H1 (cell line): ENCODE results near the gene RAB1A. TPM values are rescaled to one million over a fixed set of nuclear protein-coding genes. Genes with fewer than 3 reads are reported as not detected.

Experiments used
- CTCF ChIA-PET: fragments of 300-600 bp; sonication (Branson Sonifier 250); formaldehyde crosslinking; loops from one replicate; lab custom pipeline; 2021; ENCODE audit not compliant: partially characterized antibody; lab: Charles Lee
- POLR2A ChIA-PET: fragments of 300-600 bp; sonication (Branson Sonifier 250); formaldehyde crosslinking; loops from one replicate; lab custom pipeline; 2021; ENCODE audit warnings: inconsistent platforms; ENCODE audit not compliant: partially characterized antibody; lab: Charles Lee
- DNase-seq, 2 experiments: peaks; one replicate each; pipeline versions ENCODE4 v3.0.0 to v3.0.0-alpha.2; 2010 to 2022; ENCODE audit warnings: low spot score in 2 of 2, low read depth in 1 of 2, mixed read lengths in 1 of 2
- FAIRE-seq: peaks from 2 replicates; lab custom pipeline; 2011; peaks lifted over from hg19 to GRCh38; lab: Jason Lieb, UNC
- H2AFZ ChIP-seq: 2 replicates; pipeline ENCODE4 v1.8.1; 2012; ENCODE audit warnings: low read length, inconsistent platforms
- H2AK5ac ChIP-seq: 2 replicates; pipeline ENCODE4 v1.6.1; 2013; ENCODE audit warnings: low read depth, low read length
- H2BK120ac ChIP-seq: replicated peaks from 2 replicates; pipeline ENCODE3; 2013; ENCODE audit warnings: low read depth, low read length, inconsistent platforms
- H2BK12ac ChIP-seq: 2 replicates; pipeline ENCODE4 v1.6.1; 2013; ENCODE audit warnings: low read depth, low read length
- H2BK15ac ChIP-seq: 2 replicates; pipeline ENCODE4 v1.6.1; 2013; ENCODE audit warnings: low read length
- H2BK20ac ChIP-seq: 2 replicates; pipeline ENCODE4 v1.6.1; 2013; ENCODE audit warnings: low read length
- H2BK5ac ChIP-seq: 2 replicates; pipeline ENCODE4 v1.6.1; 2013; ENCODE audit warnings: low read depth, low read length
- H3K14ac ChIP-seq: 2 replicates; pipeline ENCODE4 v1.6.1; 2013; ENCODE audit warnings: inconsistent platforms; ENCODE audit not compliant: insufficient read length
- H3K18ac ChIP-seq: 2 replicates; pipeline ENCODE4 v1.6.1; 2013; ENCODE audit warnings: low read length; ENCODE audit errors: extremely low read depth
- H3K23ac ChIP-seq: 2 replicates; pipeline ENCODE4 v1.6.1; 2013; ENCODE audit warnings: inconsistent platforms; ENCODE audit not compliant: insufficient read length
- H3K23me2 ChIP-seq: 2 replicates; pipeline ENCODE4 v1.6.1; 2013; ENCODE audit warnings: low read depth, low read length
- H3K27ac ChIP-seq: 2 replicates; pipeline ENCODE4 v1.6.1; 2011; ENCODE audit warnings: low read depth, low read length, inconsistent platforms
- H3K27me3 ChIP-seq, 4 experiments: replicated peaks in 1 of 4; 1 replicate in 1 of 4; 2 replicates in 3 of 4; pipeline versions ENCODE4 v1.6.1 to v1.8.1; 2011 to 2013; ENCODE audit warnings: low read length in 3 of 4, mild to moderate bottlenecking in 3 of 4, inconsistent platforms in 2 of 4, mixed read lengths in 2 of 4, moderate library complexity in 1 of 4; ENCODE audit not compliant: control insufficient read depth in 3 of 4, insufficient read depth in 3 of 4; ENCODE audit errors: extremely low read depth in 1 of 4
- H3K36me3 ChIP-seq, 4 experiments: 2 replicates each; pipeline versions ENCODE4 v1.6.1 to v1.8.1; 2011 to 2013; ENCODE audit warnings: mild to moderate bottlenecking in 4 of 4, low read length in 3 of 4, moderate library complexity in 2 of 4, control low read depth in 1 of 4, inconsistent platforms in 1 of 4; ENCODE audit not compliant: insufficient read depth in 4 of 4, control insufficient read depth in 2 of 4
- H3K4ac ChIP-seq: replicated peaks from 2 replicates; pipeline ENCODE3; 2013; ENCODE audit warnings: low read length, low read depth, mixed read lengths, inconsistent platforms; ENCODE audit not compliant: insufficient read length
- H3K4me1 ChIP-seq, 4 experiments: replicated peaks in 1 of 4; 1 replicate in 1 of 4; 2 replicates in 3 of 4; pipeline versions ENCODE4 v1.6.1 to v1.8.1; 2011 to 2013; ENCODE audit warnings: low read length in 3 of 4, inconsistent platforms in 2 of 4, mixed read lengths in 1 of 4; ENCODE audit not compliant: insufficient read depth in 4 of 4, control insufficient read depth in 3 of 4
- H3K4me2 ChIP-seq, 2 experiments: 2 replicates each; pipeline versions ENCODE4 v1.6.1 to v1.8.1; 2011 to 2013; ENCODE audit warnings: low read depth in 2 of 2, low read length in 2 of 2, control low read depth in 1 of 2, inconsistent platforms in 1 of 2, mild to moderate bottlenecking in 1 of 2; ENCODE audit not compliant: insufficient read depth in 1 of 2
- H3K4me3 ChIP-seq, 4 experiments: fragments of 200-600, 300-600 bp in 1 of 4; sonication (generic), shearing (Covaris generic), sonication (Bioruptor Twin) in 1 of 4; 2 replicates each; pipeline versions ENCODE4 v1.5.1 to v1.8.1; 2011 to 2016; ENCODE audit warnings: low read length in 4 of 4, low read depth in 3 of 4, control low read depth in 2 of 4, inconsistent platforms in 2 of 4, mild to moderate bottlenecking in 2 of 4, mixed read lengths in 1 of 4, moderate library complexity in 1 of 4; ENCODE audit not compliant: insufficient read depth in 2 of 4; ENCODE audit errors: extremely low read depth in 1 of 4
- H3K56ac ChIP-seq: replicated peaks from 2 replicates; pipeline ENCODE3; 2013; ENCODE audit warnings: low read depth, mild to moderate bottlenecking, mixed read lengths, low read length, inconsistent platforms; ENCODE audit not compliant: insufficient read length
- H3K79me1 ChIP-seq: 2 replicates; pipeline ENCODE4 v1.6.1; 2013; ENCODE audit warnings: low read depth, low read length, control low read depth
- H3K79me2 ChIP-seq, 2 experiments: 2 replicates each; pipeline versions ENCODE4 v1.6.1 to v1.8.1; 2012 to 2013; ENCODE audit warnings: low read length in 2 of 2, mild to moderate bottlenecking in 2 of 2, inconsistent platforms in 1 of 2; ENCODE audit not compliant: insufficient read depth in 2 of 2, control insufficient read depth in 1 of 2
- H3K9ac ChIP-seq, 4 experiments: replicated peaks in 1 of 4; 1 replicate in 1 of 4; 2 replicates in 3 of 4; pipeline versions ENCODE4 v1.6.1 to v1.8.1; 2011 to 2013; ENCODE audit warnings: low read depth in 3 of 4, low read length in 3 of 4, control low read depth in 2 of 4, mild to moderate bottlenecking in 2 of 4, moderate library complexity in 2 of 4, inconsistent platforms in 1 of 4; ENCODE audit errors: extremely low read depth in 1 of 4
- H3K9me3 ChIP-seq, 2 experiments: 2 replicates each; pipeline versions ENCODE4 v1.6.1 to v1.8.1; 2012 to 2013; ENCODE audit warnings: mild to moderate bottlenecking in 2 of 2, moderate library complexity in 2 of 2, control low read depth in 1 of 2, inconsistent platforms in 1 of 2, low read depth in 1 of 2, low read length in 1 of 2, mixed read lengths in 1 of 2; ENCODE audit not compliant: insufficient read depth in 2 of 2
- H4K20me1 ChIP-seq, 2 experiments: replicated peaks in 1 of 2; 2 replicates each; pipeline versions ENCODE3 to v1.8.1; 2011 to 2013; ENCODE audit warnings: inconsistent platforms in 2 of 2, low read length in 2 of 2, mild to moderate bottlenecking in 1 of 2; ENCODE audit not compliant: insufficient read depth in 2 of 2, control insufficient read depth in 1 of 2
- H4K5ac ChIP-seq: 2 replicates; pipeline ENCODE4 v1.6.1; 2013; ENCODE audit warnings: low read length, low read depth, mixed read lengths, inconsistent platforms; ENCODE audit not compliant: insufficient read length
- H4K8ac ChIP-seq: 2 replicates; pipeline ENCODE4 v1.8.0; 2013; ENCODE audit warnings: mild to moderate bottlenecking, moderate library complexity, low read length, inconsistent platforms; ENCODE audit not compliant: insufficient read depth; ENCODE audit errors: extremely low read depth
- H4K91ac ChIP-seq: replicated peaks from 2 replicates; pipeline ENCODE3; 2013; ENCODE audit warnings: low read length, mixed read lengths, inconsistent platforms; ENCODE audit not compliant: insufficient read length
- NRF1 ChIP-seq: IDR thresholded peaks from 2 replicates; pipeline ENCODE4 v1.6.1; 2011; ENCODE audit warnings: mild to moderate bottlenecking, low read depth, low read length, improper control_type of control experiment
- SP2 ChIP-seq: IDR thresholded peaks from 2 replicates; pipeline ENCODE4 v1.6.1; 2012; ENCODE audit warnings: mild to moderate bottlenecking, low read length, inconsistent platforms
- SRF ChIP-seq: IDR thresholded peaks from 2 replicates; pipeline ENCODE4 v1.6.1; 2011; ENCODE audit warnings: mild to moderate bottlenecking, low read depth, low read length, moderate library complexity
- TEAD4 ChIP-seq: IDR thresholded peaks from 2 replicates; pipeline ENCODE4 v1.6.1; 2012; ENCODE audit warnings: low read depth, low read length, inconsistent platforms, mixed read lengths
- WGBS, 2 experiments: shearing (Covaris generic) in 1 of 2; methylation state at CpG; one replicate each; pipeline versions ENCODE4 v1.1.6 to v1.1.7; 2013 to 2015; ENCODE audit warnings: low lambda C conversion rate in 2 of 2, mixed read lengths in 2 of 2, inconsistent platforms in 1 of 2, low coverage in 1 of 2, missing lambda C conversion rate in 1 of 2; ENCODE audit not compliant: insufficient replicate concordance in 2 of 2, insufficient coverage in 1 of 2, insufficient read length in 1 of 2; ENCODE audit errors: extremely low coverage in 1 of 2, missing lambda C conversion rate in 1 of 2; 5-methylcytosine and 5-hydroxymethylcytosine counted together
- polyA plus RNA-seq, 7 experiments: library from polyadenylated mRNA; depleted of rRNA in 3 of 7; stranded (reverse) in 5 of 7; unstranded in 2 of 7; fragments of >200 nt in 5 of 7; fragments of 200-250 nt in 2 of 7; gene quantifications; 1 replicate in 5 of 7; 2 replicates in 1 of 7; 4 replicates in 1 of 7; pipeline versions ENCODE4 v1.2.1 to v1.2.3, GENCODE V29; 2011 to 2013; ENCODE audit warnings: missing spikeins in 2 of 7, mixed read lengths in 2 of 7
- total RNA-seq: library from RNA; stranded (reverse); fragmentation: NEBNext Ultra II Directional; extraction: Animal tissue kit (Norgen Biotek cat#: 25700); gene quantifications from 2 replicates; pipeline ENCODE4 v1.2.1, GENCODE V29; 2021

RAB1A gene
- total and polyA plus RNA-seq, 2 of the 8 experiments (the other 6 are each of a cell fraction or from before 2014, with no cell fraction given): 77.9 to 120 TPM

DNA sequence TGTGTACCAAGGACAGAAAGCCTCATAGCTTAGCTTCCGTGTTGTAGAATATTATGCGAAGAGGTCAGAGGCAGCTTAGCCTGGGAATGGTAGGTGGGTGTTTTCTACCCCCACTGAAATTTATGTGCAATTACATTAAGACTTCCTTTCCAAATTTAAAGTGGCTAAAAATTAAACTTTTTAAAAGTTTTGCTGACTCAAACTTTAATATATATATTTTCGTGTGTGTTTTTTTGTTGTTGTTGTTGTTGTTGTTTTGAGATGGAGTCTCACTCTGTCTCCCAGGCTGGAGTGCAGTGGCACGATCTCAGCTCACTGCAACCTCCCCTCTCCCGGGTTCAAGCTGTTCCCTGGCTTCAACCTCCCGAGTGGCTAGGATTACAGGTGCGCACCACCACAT, 4.3 kb upstream of the RAB1A start:
- H2BK20ac ChIP-seq: no peak overlapping the region
- H2BK120ac ChIP-seq: no peak overlapping the region
- H3K79me2 ChIP-seq: peaks cover 2 to 3% of the 10 kb centered on the region in 2 experiments; a peak in 3 of 4 replicates
- H3K18ac ChIP-seq: no peak overlapping the region
- peaks cover 0 to under 1% of the 10 kb centered on the region in 2 experiments for H4K20me1 ChIP-seq
- ChIA-PET CTCF (interaction anchor here (0.6 to 2.8 kb wide), 7 partner anchors 14 to 417 kb away, joined by 3 to 12 read pairs (median 4); no protein-coding TSS in a partner anchor), POLR2A (interaction anchor here (1.3 to 2.1 kb wide), 3 partner anchors 51 to 79 kb away, joined by 4 to 5 read pairs (median 4); partner anchors contain the start of gene CEP68)
- no peaks in the 10 kb centered on the region for H3K27me3 ChIP-seq
- DNase-seq (no peak), FAIRE-seq (no peak)
- no peak overlapping the region for H2AFZ ChIP-seq
- H3K79me1 ChIP-seq: no peaks in the 10 kb centered on the region
- no peak overlapping the region for H4K5ac ChIP-seq
- H2AK5ac ChIP-seq: no peak overlapping the region
- no peak overlapping the region for H2BK12ac ChIP-seq
- no peak overlapping the region for H4K91ac ChIP-seq
- H2BK5ac ChIP-seq: no peak overlapping the region
- 95% methylated on average over 7 of the region's 7 CpGs; no CpG with 5 or more reads in 1 of the 2 experiments for WGBS, 2 experiments
- no peak overlapping the region for H3K4me3 ChIP-seq
- H2BK15ac ChIP-seq: no peak overlapping the region
- no peak overlapping the region for H3K4ac ChIP-seq
- TF ChIP-seq SRF (no peak), NRF1 (no peak), TEAD4 (no peak), SP2 (no peak)
- H3K9me3 ChIP-seq: no peaks in the 10 kb centered on the region
- peaks cover 5% of the 10 kb centered on the region; the same call in 1 of the 2 replicates for H3K23me2 ChIP-seq
- no peak overlapping the region for H3K9ac ChIP-seq
- no peak overlapping the region for H3K14ac ChIP-seq
- H4K8ac ChIP-seq: no peak overlapping the region
- H3K56ac ChIP-seq: no peak overlapping the region
- H3K36me3 ChIP-seq: no peaks in the 10 kb centered on the region
- no peaks in the 10 kb centered on the region; a peak in 1 of 7 replicates for H3K4me1 ChIP-seq
- H3K23ac ChIP-seq: no peak overlapping the region
- H3K27ac ChIP-seq: no peak overlapping the region
- H3K4me2 ChIP-seq: no peak overlapping the region
